Measurements from ENCODE around the gene TMEM213. TPM values are rescaled to one million over a fixed set of nuclear protein-coding genes. Genes with fewer than 3 reads are reported as not detected.
"Not testable (repeated sequence)": the region's sequence is repeated elsewhere in the genome, so short reads cannot be mapped to it uniquely, and the experiment has no call there.

TMEM213 gene
- total RNA-seq, 2 donors from 2014 or later = 0.18 TPM; not detected in 1

DNA sequence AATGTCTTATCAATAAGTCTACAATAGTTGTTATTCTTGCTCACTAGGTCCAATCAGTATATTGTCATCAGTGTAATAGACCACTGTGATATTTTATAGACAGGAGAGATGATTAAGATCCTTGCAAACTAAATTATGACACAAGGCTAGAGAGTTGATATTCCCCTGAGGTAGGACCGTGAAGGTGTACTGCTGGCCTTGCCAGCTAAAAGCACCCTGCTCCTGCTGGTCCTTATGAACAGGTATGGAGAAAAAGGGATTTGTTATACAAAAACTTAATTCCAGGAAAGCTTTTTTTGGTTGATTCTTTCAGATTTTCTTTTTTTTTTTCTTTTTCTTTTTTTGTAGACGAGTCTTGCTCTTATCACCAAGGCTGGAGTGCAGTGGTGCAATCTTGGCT lies 16.8 kb upstream of the TMEM213 start:
- Mint-ChIP-seq H3K27ac (no peak overlapping the region), H3K36me3 (peaks cover 7 to 11% of the 10 kb centered on the region in 2 donors), H3K9me3 (peaks cover 6 to 9% of the 10 kb centered on the region in 2 donors)
- DNase-seq (ENCODE audit: low spot score in 2 of 2) (no peak), ATAC-seq (no peak)

DNA sequence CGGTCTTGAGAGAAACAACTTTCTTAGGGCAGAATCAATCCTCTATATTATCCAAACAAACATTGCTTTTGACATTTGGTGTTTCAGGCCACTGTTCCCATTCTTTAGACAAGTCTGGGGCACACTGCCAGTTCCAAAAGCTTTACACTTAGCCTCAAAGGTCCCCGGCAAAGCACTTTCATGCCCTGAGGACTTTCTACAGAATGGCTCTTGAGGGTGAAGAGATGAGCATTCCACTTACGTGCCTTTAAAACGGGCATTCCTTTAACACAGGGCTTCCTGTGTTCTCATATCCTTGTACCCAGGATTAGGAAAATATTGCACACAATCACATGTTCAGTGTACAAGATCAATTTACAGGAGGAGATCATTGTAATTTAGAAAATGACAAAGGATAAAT lies 13.1 kb upstream of the TMEM213 start:
- Mint-ChIP-seq H3K27ac (no peak overlapping the region), H3K9me3 (peaks cover 13 to 23% of the 10 kb centered on the region in 2 donors), H3K36me3 (peaks cover 17 to 22% of the 10 kb centered on the region in 2 donors)
- no peak for ATAC-seq
- no peak for DNase-seq (ENCODE audit: low spot score in 2 of 2)

DNA sequence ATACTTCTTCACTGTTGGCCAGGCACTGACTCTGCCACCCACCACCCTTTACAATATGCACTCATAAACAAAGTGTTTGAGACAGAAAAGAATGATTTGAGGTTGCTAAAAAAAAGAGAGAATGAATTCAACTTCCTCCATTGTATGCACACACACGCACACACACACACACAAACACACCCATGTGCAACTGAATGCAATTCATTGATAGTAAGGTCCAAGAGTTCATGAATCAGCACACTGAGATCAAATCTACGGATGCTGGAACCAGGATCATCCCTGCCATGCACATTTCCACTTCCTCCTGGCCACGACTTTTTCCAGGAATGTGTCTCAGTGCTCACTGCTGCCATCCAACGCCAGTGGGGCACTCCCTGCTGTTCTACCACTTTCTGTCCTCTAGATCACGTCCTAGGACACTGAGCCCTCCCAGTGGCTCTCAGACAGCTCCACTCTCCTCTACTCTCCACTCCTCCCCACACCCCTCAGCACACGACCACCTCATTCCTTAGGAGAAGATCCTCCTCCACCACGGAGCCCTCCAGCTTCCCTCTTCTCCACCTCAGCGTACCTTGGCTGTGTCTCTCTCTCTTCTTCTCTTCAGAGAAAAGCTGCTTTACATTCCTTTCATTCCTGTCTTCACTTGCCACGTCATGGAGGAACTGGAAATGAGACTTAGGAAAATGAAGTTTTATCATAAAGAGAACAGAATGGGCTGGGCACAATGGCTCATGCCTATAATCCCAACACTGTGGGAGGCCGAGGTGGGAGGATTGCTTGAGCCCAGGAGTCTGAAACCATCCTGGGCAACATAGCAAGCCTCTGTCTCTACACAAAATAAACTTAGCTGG lies 12.0 kb upstream of the TMEM213 start:
- Mint-ChIP-seq H3K27ac (no peak overlapping the region), H3K36me3 (peaks cover 20 to 23% of the 10 kb centered on the region in 2 donors), H3K9me3 (peaks cover 10 to 26% of the 10 kb centered on the region in 2 donors)
- DNase-seq (ENCODE audit: low spot score in 2 of 2) = no peak
- ATAC-seq = no peak

DNA sequence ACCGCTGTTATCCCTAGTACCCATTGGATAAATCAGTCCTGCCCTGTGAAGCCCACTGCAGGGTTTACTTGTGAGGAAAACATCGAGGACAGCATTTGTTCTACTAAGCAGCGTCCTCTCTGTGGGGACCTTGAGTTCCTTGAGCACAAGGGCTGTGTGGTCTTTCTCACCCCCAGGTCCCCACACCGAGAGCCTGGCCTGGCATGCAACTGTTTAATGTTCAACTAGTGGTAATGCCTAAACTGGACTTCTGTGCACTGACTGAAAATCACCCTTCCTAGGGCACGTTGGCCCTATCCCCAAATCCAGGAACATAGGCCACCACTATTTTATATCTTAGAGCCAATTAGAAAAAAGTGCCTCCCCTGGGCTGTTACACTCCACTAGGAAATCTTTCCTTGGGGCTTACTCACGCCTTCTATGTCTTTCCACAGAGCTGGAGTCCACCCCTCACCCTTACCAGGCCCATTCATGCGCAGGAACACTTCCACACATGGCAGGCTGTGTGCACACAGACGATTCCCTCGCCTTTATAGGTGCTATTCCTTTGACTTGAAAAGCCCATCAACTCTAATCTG lies 1.7 kb upstream of the TMEM213 start:
- Mint-ChIP-seq H3K9me3 (peaks cover 0 to 11% of the 10 kb centered on the region in 2 donors), H3K27ac (no peak overlapping the region), H3K36me3 (peaks cover 4 to 5% of the 10 kb centered on the region in 2 donors)
- no peak for ATAC-seq
- no peak for DNase-seq (ENCODE audit: low spot score in 2 of 2)

DNA sequence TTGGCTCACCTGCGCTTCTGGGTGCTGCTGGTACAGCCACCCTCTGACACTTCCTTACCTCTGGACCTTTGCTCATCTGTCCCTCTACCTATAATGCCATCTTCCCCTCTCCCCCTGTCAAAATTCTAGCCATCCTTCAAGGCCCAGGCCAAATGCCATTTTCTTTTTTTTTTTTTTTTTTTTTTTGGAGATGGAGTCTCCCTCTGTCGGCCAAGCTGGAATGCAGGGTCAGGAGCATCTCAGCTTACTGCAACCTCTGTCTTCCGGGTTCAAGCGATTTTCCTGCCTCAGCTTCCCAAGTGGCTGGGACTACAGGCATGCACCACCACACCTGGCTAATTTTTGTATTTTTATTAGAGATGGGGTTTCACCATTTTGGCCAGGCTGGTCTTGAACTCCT lies 748 bp upstream of the TMEM213 start:
- DNase-seq (ENCODE audit: low spot score in 2 of 2); H3K36me3 Mint-ChIP-seq; H3K27ac Mint-ChIP-seq; H3K9me3 Mint-ChIP-seq; ATAC-seq: not testable (repeated sequence)

DNA sequence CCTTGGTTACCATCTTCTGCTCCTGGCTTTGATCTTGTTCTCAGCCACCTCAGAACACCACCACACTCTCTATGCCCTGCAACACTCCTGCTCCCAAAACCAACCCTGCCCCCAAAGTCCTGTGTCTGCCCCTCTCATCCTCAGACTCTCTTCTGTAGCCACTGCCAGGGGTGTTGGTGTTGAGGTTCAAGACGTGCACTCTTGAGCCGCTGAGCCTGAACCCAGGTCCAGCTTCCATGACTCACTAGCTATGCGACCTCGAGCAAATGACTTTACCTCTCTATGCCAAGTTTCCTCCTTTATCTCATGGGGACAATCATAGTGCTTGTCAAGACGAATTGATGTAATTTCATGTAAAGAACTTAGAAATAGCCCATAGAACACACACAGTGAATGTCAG lies 1.0 kb downstream of the TMEM213 start:
- H3K36me3 Mint-ChIP-seq = peaks cover 0 to under 1% of the 10 kb centered on the region in 2 donors
- DNase-seq (ENCODE audit: low spot score in 2 of 2) (no peak), ATAC-seq (no peak)
- no peak overlapping the region for H3K27ac Mint-ChIP-seq
- peaks cover 0 to 5% of the 10 kb centered on the region in 2 donors for H3K9me3 Mint-ChIP-seq

DNA sequence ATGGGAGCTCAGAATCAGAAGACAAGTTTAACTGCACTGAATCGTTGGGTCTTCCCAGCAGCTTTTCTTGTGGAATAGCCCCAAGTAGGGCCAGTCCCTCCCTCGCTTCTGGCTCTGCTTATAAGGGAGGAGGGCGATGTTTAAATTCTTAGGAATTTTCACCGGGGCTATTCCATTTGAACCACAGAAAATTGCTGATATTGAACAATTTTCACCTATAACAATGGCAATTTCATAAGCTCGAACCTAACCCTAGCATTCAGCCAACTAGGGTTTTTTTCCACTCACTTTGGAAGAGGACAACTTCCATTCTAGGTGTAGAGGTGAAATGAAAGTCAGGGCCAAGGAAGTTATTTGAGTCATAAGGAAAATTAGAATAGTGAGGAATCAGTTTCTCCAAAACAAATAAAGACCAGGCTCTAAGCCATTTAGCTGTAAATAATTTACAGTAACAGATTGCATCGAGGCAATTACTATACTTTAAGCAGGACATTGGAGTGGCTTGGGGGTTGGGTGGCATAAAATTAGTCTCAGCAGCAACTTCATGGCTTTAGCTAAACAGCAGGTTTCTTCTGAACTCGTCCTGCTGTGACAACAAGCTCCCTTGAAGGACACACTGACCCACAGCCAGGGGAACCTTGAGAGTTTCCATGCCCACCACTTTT lies 1.7 kb downstream of the TMEM213 start:
- ATAC-seq = no peak
- H3K27ac Mint-ChIP-seq = no peak overlapping the region
- peaks cover 0 to 6% of the 10 kb centered on the region in 2 donors for H3K36me3 Mint-ChIP-seq
- peaks cover 0 to 5% of the 10 kb centered on the region in 2 donors for H3K9me3 Mint-ChIP-seq
- DNase-seq (ENCODE audit: low spot score in 2 of 2) = no peak

DNA sequence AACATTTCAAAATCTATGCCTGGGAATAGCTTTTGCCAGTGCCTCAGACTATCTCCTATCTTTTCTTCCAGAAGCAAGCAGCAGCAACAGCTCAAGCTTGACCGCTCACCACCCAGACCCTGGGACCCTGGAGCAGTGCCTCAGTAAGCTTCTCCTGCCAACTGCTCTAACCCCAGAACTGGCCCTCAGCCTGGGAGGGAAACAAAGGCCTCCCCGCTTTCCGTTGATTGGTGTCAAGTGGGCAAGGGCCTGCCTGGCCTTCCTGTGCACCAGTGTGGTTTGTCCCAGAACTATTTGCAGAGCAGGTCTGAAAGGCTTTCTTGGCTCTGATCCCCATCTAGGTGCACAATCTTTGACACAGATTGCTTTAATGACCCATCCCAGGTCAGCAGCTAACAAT lies 3.5 kb downstream of the TMEM213 start:
- H3K36me3 Mint-ChIP-seq = peaks cover 0 to 7% of the 10 kb centered on the region in 2 donors
- no peak for DNase-seq (ENCODE audit: low spot score in 2 of 2)
- no peak for ATAC-seq
- no peak overlapping the region for H3K27ac Mint-ChIP-seq
- peaks cover 0 to 5% of the 10 kb centered on the region in 2 donors for H3K9me3 Mint-ChIP-seq

DNA sequence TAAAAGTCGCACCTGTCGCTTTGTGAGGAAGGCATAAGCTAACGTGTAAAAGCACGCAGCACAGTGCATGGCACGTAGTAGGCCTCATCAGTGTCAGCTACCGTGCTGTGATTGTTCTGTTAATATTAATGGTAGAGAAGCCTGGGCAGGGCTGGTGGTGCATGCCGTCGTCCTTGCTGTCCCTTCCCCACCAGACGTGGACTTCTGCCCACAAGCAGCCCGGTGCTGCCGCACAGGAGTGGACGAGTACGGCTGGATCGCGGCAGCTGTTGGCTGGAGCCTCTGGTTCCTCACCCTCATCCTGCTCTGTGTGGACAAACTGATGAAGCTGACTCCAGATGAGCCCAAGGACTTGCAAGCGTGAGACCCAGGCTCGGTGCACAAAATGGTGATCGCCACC lies 4.9 kb downstream of the TMEM213 start:
- Mint-ChIP-seq H3K9me3 (peaks cover 0 to 5% of the 10 kb centered on the region in 2 donors), H3K27ac (no peak overlapping the region), H3K36me3 (peaks cover 0 to 7% of the 10 kb centered on the region in 2 donors)
- no peak for ATAC-seq
- DNase-seq (ENCODE audit: low spot score in 2 of 2) = no peak

DNA sequence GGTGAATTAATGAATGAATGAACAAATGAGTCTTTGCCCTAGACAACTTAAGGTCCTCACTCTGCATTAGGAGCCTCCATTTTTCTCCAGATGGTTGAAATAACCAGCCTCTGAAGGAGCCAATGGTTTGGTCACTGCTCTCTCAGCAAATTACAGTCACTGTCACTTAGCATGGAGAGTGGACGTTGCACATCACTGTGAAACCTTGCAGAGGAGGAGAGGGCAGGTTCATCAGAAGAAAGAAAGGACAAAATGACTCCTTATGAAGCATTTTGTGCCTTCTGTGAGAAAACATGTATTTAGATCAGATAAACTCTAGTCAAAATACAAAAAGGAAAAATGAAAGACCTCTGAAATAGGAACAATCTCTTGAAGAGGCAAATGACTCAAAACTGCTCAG lies 6.8 kb downstream of the TMEM213 start:
- Mint-ChIP-seq H3K9me3 (peaks cover 0 to 5% of the 10 kb centered on the region in 2 donors), H3K27ac (no peak overlapping the region), H3K36me3 (peaks cover 0 to 7% of the 10 kb centered on the region in 2 donors)
- peak in 1 of 2 donors; percentile 48 for ATAC-seq
- no peak for DNase-seq (ENCODE audit: low spot score in 2 of 2)

DNA sequence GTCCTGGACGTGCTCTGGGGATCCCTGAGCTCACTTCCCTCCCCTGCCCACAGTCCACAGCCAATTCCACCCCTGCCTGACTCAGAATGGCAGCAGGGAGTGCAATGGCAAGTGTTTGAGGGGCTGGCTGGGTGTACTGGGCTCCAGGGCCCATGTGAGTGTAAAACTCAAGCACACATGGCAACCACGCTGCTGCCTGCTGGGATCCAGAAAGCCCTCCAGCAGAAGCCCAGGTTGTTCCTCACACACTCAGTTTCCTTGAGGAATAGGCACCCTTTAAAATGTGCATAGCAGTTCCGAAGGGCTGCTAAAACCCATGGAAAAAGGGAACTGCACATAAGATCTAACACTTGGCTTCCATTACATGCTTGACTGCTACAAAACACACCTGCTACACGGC lies 11.6 kb downstream of the TMEM213 start:
- DNase-seq (ENCODE audit: low spot score in 2 of 2) = no peak
- peaks cover 0 to 1% of the 10 kb centered on the region in 2 donors for H3K36me3 Mint-ChIP-seq

DNA sequence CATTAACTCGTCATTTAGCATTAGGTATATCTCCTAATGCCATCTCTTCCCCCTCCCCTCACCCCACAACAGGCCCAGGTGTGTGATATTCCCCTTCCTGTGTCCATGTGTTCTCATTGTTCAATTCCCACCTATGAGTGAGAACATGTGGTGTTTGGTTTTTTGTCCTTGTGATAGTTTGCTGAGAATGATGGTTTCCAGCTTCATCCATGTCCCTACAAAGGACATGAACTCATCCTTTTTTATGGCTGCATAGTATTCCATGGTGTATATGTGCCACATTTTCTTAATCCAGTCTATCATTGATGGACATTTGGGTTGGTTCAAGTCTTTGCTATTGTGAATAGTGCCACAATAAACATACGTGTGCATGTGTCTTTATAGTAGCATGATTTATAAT lies 13.5 kb downstream of the TMEM213 start:
- not testable (repeated sequence) for H3K9me3 Mint-ChIP-seq; ATAC-seq; H3K36me3 Mint-ChIP-seq; DNase-seq (ENCODE audit: low spot score in 2 of 2); H3K27ac Mint-ChIP-seq

More for the DNA sequence above, 11.6 kb downstream of the TMEM213 start:
- ATAC-seq = no peak
- Mint-ChIP-seq H3K9me3 (no peaks in the 10 kb centered on the region), H3K27ac (no peak overlapping the region)

DNA sequence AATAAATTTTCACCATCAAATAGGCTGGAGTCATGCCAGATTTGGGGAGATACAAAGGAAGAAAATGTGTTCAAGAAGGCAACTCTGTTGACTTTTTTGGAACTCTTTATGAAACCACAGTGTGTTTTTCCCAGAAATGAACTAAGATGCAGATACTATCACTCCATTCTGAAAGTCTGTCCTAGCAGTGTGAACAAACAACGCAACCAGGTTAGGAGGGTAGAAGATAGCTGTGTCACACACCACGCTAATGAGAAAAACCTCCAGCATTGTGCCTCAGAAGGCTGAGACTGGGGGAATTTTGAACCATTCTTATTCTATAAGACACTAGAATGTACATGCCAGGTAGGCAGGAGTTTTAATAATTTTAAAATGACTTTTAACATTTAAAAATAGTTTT lies 16.2 kb downstream of the TMEM213 start:
- DNase-seq (ENCODE audit: low spot score in 2 of 2) = no peak

DNA sequence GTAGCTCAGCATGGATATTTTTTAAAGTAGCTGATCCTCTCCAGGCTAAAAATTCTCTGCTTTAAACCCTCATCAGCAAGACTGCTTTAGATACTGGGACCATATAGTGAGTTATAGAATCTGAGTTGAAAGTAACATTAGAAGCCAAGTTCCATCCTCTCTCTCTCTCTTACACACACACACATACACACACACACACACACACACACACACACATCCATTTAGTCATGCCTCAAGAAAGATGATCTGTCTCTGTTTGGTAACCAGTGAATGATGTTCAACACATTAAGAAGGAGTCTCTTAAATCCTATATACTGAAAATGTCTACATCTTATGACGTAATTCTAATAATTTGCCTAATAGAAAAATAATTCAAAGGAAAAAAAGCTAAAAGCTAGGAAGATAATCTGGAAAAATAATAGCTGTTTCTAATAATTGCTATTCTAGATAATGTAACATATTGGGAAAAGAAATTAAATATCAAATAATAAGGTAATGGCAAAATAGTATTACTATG lies 17.1 kb downstream of the TMEM213 start:
- H3K27ac Mint-ChIP-seq = no peak overlapping the region
- ATAC-seq = no peak
- no peak for DNase-seq (ENCODE audit: low spot score in 2 of 2)
- H3K36me3 Mint-ChIP-seq = no peaks in the 10 kb centered on the region
- no peaks in the 10 kb centered on the region for H3K9me3 Mint-ChIP-seq

More for the DNA sequence above, 16.2 kb downstream of the TMEM213 start:
- ATAC-seq = peak; percentile 29 to 81
- Mint-ChIP-seq H3K9me3 (no peaks in the 10 kb centered on the region), H3K27ac (peak overlapping the region in 1 of 2 donors; percentile 14), H3K36me3 (no peaks in the 10 kb centered on the region)

DNA sequence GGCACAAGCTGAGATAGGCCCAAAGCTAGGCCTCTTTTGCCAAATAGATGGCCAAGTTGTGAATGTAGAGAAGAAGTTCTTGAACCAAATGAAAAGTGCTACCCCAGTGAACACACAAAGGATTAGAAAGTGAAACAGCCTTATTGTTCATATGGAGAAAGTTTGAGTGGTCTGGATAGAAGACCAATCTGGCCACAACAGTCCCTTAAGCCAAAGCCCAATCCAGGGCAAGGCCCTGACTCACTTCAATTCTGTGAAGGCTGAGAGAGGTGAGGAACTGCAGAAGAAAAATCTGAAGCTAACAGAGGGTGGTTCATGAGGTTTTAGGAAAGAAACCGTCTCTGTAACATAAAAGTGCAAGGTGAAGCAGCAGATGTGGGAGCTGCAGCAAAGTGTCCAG lies 18.9 kb downstream of the TMEM213 start:
- peak; percentile 74 to 81 for ATAC-seq
- DNase-seq (ENCODE audit: low spot score in 2 of 2) = no peak
- Mint-ChIP-seq H3K36me3 (no peaks in the 10 kb centered on the region), H3K27ac (no peak overlapping the region), H3K9me3 (no peaks in the 10 kb centered on the region)

DNA sequence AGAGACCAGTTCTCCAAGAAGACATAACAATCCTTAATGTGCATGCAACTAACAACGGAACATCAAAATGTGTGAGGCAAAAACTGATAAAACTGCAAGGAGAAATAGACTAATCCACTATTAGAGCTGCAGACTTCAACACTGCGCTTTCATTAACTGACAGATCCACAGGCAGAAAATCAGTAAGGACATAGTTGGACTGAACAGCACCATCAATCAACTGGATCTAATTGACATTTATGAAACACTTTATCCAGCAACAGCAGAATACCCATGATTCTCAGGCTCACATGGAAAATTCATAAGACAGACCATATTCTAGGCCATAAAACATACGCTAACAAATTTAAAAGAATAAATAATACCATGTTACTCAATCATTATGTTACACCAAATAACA lies 21.8 kb downstream of the TMEM213 start:
- DNase-seq (ENCODE audit: low spot score in 2 of 2) (no peak), ATAC-seq (no peak)
- no peaks in the 10 kb centered on the region for H3K9me3 Mint-ChIP-seq
- H3K27ac Mint-ChIP-seq = no peak overlapping the region
- H3K36me3 Mint-ChIP-seq = no peaks in the 10 kb centered on the region

DNA sequence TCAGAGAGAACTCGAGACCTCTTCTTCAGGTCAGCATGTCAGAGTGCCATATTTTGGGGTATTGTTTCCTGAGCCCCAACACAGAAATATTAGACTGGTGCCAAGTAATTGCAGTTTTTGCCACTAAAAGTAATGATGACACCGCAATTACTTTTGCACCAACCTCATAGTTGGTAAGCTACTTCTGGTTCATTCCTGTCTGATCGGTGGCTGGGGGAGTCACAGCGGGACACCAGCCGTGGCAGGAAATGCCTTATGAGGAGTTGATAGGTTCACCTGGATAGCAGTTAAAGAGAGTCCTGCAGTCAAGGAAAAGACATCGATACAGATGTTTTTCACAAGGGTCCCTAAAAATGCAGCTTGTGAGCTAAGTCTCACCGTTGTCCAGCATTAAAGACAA lies 24.1 kb downstream of the TMEM213 start:
- no peak overlapping the region for H3K27ac Mint-ChIP-seq
- no peaks in the 10 kb centered on the region for H3K9me3 Mint-ChIP-seq
- DNase-seq (ENCODE audit: low spot score in 2 of 2) (no peak), ATAC-seq (no peak)
- peaks cover 0 to 17% of the 10 kb centered on the region in 2 donors for H3K36me3 Mint-ChIP-seq
